Measurements from ENCODE around the gene TBCA.

The TBCA gene

GRCh38 chr5:77641397-77641943 lies 134.7 kb downstream of the TBCA start:
- no peak for DNase-seq

All from activated CD8-positive, alpha-beta memory T cell treated with anti-CD3 and anti-CD28 coated beads for 24 hours (primary cell).